ENCODE data around the gene ITIH2.

ITIH2 gene

DNA sequence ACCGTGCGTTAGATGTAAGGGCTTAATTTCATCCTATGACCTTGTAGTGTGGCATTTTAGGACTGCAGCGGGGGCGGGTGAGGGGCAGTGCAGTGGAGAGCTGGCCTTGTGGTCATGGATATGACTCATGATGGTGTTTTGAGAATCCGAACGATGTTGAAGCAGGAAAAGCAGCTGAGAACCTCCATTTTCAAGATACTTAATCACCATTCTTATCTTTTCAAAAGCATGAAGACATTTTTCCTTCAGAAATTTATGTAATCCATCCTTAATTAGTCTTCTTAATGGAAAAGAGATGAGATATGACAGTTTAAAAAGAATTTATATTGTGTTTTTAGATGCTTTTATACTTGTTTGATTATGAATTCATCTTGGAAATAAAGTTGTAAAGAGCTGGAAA, 94.5 kb downstream of the ITIH2 start:
- Histone ChIP-seq H3K9me3 (ENCODE audit: control insufficient read depth, insufficient read depth, low read length) (no peaks in the 10 kb centered on the region), H3K4me1 (ENCODE audit: control insufficient read depth, insufficient read depth, low read length) (no peaks in the 10 kb centered on the region), H3K4me3 (ENCODE audit: low read length) (no peak overlapping the region), H3K36me3 (ENCODE audit: control insufficient read depth, insufficient read depth, low read length) (peaks cover 13% of the 10 kb centered on the region; the same call in 1 of the 2 replicates), H3K27me3 (ENCODE audit: control insufficient read depth, insufficient read depth, low read length) (no peaks in the 10 kb centered on the region), H3K27ac (ENCODE audit: low read length) (no peak overlapping the region)
- no CpG with 5 or more reads among the region's 6 CpGs for WGBS (ENCODE audit: insufficient coverage, insufficient read length)
- DNase-seq (ENCODE audit: low read depth, low spot score): no peak

Measured in iPS DF 6.9 (cell line).